Progenitor cell of endocrine pancreas (in vitro differentiated cells): Measurements from ENCODE around the gene ARHGAP15. TPM values are rescaled to one million over a fixed set of nuclear protein-coding genes. Genes with fewer than 3 reads are reported as not detected.

ENCODE experiments used
- DNase-seq: peaks from one replicate; pipeline ENCODE4 v3.0.0; 2021; ENCODE audit warnings: low spot score; ENCODE audit not compliant: unreplicated experiment
- H3K27ac Mint-ChIP-seq: 2 replicates; pipeline ENCODE4 v1.8.0; 2021; ENCODE audit warnings: mild to moderate bottlenecking, moderate library complexity, mixed read lengths
- H3K27me3 Mint-ChIP-seq: 2 replicates; pipeline ENCODE4 v1.8.0; 2021; ENCODE audit warnings: mixed read lengths
- H3K36me3 Mint-ChIP-seq: 2 replicates; pipeline ENCODE4 v1.8.0; 2022; ENCODE audit warnings: mixed read lengths; ENCODE audit not compliant: insufficient read depth
- H3K4me1 Mint-ChIP-seq: 2 replicates; pipeline ENCODE4 v1.8.0; 2021; ENCODE audit warnings: low read depth, mixed read lengths
- H3K4me3 Mint-ChIP-seq: 2 replicates; pipeline ENCODE4 v1.8.0; 2021; ENCODE audit warnings: low read depth, mild to moderate bottlenecking, moderate library complexity, mixed read lengths
- H3K9me3 Mint-ChIP-seq: 2 replicates; pipeline ENCODE4 v1.8.0; 2021; ENCODE audit warnings: low read depth, mixed read lengths
- total RNA-seq: library from RNA; stranded (reverse); gene quantifications from 2 replicates; pipeline ENCODE4 v1.2.1, GENCODE V29; 2021
- TF ChIP-seq, protein P1 (sequence below): fragments of 200-600 bp; sonication (generic); IDR thresholded peaks from one replicate; pipeline ENCODE4 v1.5.0; 2021; ENCODE audit warnings: antibody characterized with exemption, mild to moderate bottlenecking; ENCODE audit not compliant: unreplicated experiment

Gene ARHGAP15
- total RNA-seq, 1 donor from 2014 or later, result not detected

DNA sequence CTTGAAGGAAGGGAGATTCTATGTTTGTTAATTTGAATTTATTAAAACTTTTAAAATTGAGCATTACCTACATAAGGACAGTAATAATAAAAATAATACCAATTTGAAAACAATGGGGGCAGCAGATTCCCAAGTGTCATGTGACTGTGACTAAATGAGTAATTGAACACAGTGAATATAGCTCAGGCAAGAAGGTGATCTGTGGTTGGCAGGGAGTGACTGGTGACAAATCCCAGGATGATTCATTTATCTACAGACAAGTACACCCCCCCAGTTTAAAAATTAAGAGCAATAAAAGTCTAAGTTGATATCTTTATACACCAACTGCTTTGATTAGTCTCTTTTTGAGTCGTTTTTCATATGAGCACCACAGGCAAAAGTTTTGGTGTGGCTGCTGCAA is 299.5 kb downstream of the ARHGAP15 start:
- H3K36me3 Mint-ChIP-seq, result no peaks in the 10 kb centered on the region
- DNase-seq, result no peak
- no peak overlapping the region for H3K4me3 Mint-ChIP-seq
- TF ChIP-seq, protein P1, sequence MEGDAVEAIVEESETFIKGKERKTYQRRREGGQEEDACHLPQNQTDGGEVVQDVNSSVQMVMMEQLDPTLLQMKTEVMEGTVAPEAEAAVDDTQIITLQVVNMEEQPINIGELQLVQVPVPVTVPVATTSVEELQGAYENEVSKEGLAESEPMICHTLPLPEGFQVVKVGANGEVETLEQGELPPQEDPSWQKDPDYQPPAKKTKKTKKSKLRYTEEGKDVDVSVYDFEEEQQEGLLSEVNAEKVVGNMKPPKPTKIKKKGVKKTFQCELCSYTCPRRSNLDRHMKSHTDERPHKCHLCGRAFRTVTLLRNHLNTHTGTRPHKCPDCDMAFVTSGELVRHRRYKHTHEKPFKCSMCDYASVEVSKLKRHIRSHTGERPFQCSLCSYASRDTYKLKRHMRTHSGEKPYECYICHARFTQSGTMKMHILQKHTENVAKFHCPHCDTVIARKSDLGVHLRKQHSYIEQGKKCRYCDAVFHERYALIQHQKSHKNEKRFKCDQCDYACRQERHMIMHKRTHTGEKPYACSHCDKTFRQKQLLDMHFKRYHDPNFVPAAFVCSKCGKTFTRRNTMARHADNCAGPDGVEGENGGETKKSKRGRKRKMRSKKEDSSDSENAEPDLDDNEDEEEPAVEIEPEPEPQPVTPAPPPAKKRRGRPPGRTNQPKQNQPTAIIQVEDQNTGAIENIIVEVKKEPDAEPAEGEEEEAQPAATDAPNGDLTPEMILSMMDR, result no peak
- H3K27ac Mint-ChIP-seq, result no peak overlapping the region
- no peaks in the 10 kb centered on the region for H3K9me3 Mint-ChIP-seq
- H3K4me1 Mint-ChIP-seq, result peaks cover 7% of the 10 kb centered on the region
- H3K27me3 Mint-ChIP-seq, result no peaks in the 10 kb centered on the region

DNA sequence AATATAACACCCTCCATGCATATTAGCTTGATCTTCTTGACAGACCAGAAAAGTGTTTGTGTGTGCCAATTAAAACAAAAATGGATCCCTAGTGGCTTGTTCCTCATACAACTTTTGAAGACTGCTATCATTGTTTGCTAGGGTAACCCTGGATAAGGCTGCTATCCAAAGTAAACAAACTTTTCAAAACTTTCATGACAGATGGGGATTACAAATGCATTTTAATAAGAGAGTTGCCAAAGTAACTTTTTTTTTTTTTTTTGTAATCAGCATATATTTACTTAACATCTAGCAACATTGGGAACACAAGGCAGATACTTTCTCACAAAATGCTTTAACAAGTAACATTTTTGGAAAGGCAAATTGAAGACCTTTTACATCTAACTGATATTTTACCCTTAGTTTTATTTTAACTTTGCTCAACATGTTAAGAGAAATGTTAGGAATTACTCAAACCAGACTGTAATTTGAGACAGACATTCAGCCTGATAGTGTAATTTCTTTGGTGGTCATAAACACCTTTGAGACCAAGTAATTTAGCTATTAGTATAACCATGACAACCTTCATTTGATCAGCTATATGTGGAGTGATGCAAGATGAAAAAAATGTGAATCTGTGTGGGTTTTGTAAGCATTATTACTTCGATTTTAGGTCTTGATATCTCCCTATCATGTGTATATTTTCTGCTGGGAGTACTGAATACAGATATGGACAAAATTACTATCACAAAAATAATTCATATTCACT is 300.9 kb downstream of the ARHGAP15 start:
- Mint-ChIP-seq H3K27me3 (no peaks in the 10 kb centered on the region), H3K9me3 (no peaks in the 10 kb centered on the region), H3K36me3 (no peaks in the 10 kb centered on the region), H3K4me3 (no peak overlapping the region), H3K27ac (no peak overlapping the region), H3K4me1 (peaks cover 12% of the 10 kb centered on the region)
- TF ChIP-seq, protein P1, result no peak
- no peak for DNase-seq

DNA sequence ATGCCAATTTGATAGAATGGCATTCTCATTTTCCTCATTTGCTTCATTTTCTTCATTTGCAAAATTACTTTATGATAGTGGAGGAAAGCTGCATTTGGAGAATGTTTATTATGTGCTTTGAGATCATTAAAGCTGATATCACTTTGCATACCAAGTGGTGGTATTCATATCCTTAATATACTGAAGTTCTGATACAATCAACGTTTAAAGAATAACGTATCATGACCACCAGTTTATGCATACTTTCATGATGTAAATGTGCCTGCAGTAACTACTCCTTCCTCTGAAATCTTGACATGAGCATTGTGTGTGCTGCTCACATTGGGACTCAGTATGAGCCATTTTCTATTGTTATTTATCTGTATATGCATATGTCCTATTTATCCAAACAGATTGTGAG is 302.1 kb downstream of the ARHGAP15 start:
- Mint-ChIP-seq H3K36me3 (no peaks in the 10 kb centered on the region), H3K9me3 (no peaks in the 10 kb centered on the region), H3K27me3 (no peaks in the 10 kb centered on the region), H3K4me1 (peaks cover 12% of the 10 kb centered on the region), H3K27ac (no peak overlapping the region), H3K4me3 (no peak overlapping the region)
- TF ChIP-seq, protein P1, result no peak
- DNase-seq, result no peak

DNA sequence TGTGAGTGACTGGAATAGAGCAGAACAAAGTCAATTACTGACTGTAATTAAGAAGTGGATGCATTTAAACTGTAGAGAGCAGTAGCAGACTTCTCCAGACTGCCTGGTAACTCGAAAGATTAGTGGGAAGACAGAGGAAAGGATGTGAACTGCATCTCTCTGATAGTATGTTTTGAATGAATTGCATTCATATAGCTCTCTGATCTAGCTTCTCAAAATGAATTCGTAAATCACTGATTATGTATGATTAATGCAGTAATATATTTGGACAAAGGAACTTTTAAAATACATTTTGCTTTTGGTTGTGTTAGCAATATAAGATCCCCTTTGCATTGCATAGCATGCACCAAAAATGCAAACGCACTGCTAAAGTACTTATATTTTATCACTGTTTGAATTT is 304.0 kb downstream of the ARHGAP15 start:
- Mint-ChIP-seq H3K4me1 (peaks cover 12% of the 10 kb centered on the region), H3K4me3 (no peak overlapping the region), H3K9me3 (no peaks in the 10 kb centered on the region), H3K27me3 (no peaks in the 10 kb centered on the region), H3K36me3 (no peaks in the 10 kb centered on the region), H3K27ac (no peak overlapping the region)
- TF ChIP-seq, protein P1, result no peak
- DNase-seq, result no peak

DNA sequence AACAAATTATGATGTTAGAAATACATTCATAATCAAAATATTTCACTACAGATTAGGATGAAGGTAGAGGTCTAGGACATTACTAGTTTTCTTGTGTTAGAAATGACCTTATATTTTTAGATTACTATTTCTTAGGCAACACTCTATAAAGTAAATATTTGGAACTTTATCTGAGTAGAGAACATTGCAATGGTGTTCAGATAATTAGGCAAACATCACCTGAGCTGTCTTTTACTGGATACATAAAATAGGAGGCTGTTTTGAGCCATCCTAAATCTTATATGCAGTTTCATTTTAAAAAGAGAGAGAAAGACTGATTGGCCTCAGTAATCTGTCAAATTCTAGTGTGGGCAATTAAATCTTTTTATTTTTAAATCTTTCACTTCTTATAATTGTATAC is 304.6 kb downstream of the ARHGAP15 start:
- Mint-ChIP-seq H3K27ac (no peak overlapping the region), H3K36me3 (no peaks in the 10 kb centered on the region), H3K4me3 (no peak overlapping the region), H3K4me1 (peaks cover 12% of the 10 kb centered on the region), H3K27me3 (no peaks in the 10 kb centered on the region), H3K9me3 (no peaks in the 10 kb centered on the region)
- TF ChIP-seq, protein P1, result no peak
- DNase-seq, result no peak
